ENCODE results near the gene ISG15. TPM values are rescaled to one million over a fixed set of nuclear protein-coding genes. Genes with fewer than 3 reads are reported as not detected.
"Not testable (repeated sequence)": the region's sequence is repeated elsewhere in the genome, so short reads cannot be mapped to it uniquely, and the experiment has no call there.

The ISG15 gene
- total RNA-seq, 1 donor from 2014 or later: 45.5 TPM

DNA sequence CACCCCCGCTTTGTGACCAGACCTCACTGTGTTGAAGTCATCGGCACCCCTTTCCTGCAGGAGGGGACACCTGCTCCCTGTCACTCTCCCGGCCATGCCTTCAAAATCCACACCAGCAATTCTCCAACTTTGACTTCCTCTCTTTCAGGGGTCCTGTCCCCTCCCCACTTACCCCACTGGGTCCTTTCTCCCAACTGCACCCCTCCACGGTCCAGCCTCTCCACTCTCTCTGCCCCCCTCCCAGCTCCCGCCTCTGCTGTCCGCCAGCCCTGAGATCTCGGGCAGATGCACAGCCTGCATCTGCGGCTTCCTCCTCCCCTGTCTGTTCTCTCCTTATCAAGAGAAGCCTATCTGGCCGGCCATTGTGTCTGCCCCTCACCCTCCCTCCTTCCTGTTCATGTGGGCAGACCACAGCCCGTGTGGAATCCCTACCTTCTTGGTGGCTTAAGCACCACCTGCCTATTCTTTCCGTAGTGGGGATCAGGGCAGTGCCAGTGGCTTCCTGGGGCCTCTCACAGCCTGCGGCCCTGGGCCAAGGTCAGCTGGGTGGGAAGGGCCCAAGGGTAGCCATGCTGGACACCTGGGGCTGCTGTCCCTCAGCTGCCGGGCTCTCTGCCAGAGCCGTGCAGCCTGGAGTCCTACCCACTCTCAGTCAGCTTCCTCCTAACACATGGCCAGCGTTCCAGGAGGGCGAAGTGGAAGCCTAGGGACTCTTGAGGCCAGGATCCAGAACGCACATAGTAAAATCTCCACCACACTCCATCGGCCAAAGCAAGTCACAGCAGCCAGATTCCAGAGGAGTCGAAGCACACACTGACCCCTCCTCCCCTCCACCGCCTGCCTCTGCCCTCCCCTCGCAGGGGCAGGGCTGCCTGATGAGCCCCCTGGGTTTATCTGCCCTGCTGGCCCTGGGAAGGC is 8.3 kb upstream of the ISG15 start:
- Mint-ChIP-seq H3K9me3 (no peaks in the 10 kb centered on the region), H3K4me3 (peak overlapping the region; percentile 60), H3K27me3 (peaks cover 31% of the 10 kb centered on the region), H3K27ac (no peak overlapping the region), H3K4me1 (peaks cover 12% of the 10 kb centered on the region), H3K36me3 (ENCODE audit: low read depth) (no peaks in the 10 kb centered on the region)
- intact Hi-C loops (cut with micrococcal nuclease): loop anchor here (5.0 kb wide), 1 partner anchor 57 kb away; no protein-coding TSS in a partner anchor
- DNase-seq: peak; percentile 76

DNA sequence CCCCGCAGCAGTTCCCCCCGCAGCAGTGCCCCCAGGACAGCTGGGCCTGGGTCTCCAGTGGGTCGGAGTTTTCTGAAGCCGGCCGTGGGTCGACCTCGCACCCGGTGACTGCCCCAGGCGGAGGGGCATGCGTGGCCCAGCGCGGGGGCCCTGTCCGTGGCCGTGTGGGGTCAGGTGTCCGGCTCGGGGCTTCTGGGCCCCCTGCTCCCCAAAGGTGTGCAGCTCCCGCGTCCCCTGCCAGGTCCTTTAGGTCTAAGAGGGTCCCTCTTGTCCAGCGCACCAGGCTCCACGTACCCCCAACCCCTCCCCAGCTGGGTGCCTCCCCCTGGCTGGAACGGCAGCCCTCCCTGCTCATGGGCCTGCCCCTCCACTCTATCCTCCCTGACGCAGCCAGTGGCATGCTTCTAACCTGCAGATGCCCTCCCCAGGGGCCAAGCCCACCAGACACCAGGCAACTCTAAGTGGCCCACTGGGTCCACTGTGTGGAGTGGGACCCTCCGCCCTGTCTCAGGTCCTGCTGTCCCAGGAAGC is 7.5 kb upstream of the ISG15 start:
- intact Hi-C loops (cut with micrococcal nuclease): no loop called here
- H3K27ac Mint-ChIP-seq: no peak overlapping the region
- no peak for DNase-seq
- H3K36me3 Mint-ChIP-seq (ENCODE audit: low read depth): no peaks in the 10 kb centered on the region
- no peaks in the 10 kb centered on the region for H3K9me3 Mint-ChIP-seq
- peaks cover 10% of the 10 kb centered on the region for H3K4me1 Mint-ChIP-seq
- peaks cover 29% of the 10 kb centered on the region for H3K27me3 Mint-ChIP-seq
- no peak overlapping the region for H3K4me3 Mint-ChIP-seq

DNA sequence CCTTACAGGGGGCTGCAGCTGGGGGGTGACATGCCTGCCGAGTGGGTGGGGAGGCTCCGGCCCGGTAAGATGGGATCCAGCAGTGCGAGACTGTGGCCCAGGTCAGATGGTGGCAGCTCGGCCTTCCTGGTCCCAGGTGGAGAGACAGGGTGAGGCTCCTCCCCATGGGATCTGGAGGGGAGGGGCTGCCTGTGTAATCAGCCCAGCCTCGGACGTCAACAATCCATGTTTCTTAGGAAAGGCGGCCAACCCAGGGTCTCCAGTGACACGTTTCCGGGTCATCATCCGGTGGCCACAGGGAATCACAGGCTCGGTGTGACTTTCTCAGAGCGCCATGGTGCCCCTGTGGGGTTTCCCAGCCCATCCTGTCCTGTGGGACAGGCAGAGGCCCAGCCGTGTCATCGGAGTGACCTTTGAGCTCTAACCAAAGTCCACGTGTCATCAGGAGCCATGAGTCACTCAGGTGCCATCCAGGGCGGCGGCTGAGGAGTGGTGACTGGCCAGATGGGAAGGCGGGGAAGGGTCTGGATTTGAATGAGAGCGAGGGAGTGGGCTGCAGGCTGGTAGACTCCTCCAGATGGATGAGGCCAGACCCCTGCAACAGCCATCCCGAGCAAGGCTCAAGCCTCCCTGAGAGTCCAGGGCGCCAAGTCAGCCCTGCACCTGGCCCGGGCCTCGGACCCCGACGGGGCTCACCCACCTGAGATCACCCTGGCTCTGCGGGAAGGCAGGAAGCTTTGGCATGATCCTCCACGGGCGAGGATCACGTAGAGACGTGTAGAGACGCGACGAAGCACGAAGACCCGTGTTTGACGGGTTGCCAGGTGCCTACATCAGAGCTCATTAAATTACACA is 6.8 kb upstream of the ISG15 start:
- Mint-ChIP-seq H3K4me1 (peaks cover 9% of the 10 kb centered on the region), H3K9me3 (no peaks in the 10 kb centered on the region)

DNA sequence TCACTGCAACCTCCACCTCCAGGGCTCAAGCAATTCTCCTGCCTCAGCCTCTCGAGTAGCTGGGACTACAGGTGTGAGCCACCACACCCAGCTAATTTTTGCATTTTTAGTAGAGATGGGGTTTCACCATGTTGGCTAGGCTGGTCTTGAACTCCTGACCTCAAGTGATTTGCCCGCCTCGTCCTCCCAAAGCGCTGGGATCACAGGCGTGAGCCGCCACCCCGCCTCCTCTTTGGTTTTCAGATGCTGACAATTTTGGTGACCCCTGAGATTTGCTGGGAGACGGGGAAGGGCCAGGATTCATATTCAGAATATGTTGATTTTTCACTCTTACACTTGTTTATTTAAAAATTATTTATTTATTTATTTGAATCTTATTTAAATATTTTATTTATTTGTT is 3.2 kb upstream of the ISG15 start:
- peaks cover 10% of the 10 kb centered on the region for H3K27me3 Mint-ChIP-seq
- peaks cover 22% of the 10 kb centered on the region for H3K4me1 Mint-ChIP-seq
- intact Hi-C loops (cut with micrococcal nuclease): loop anchor here (10.0 kb wide), 1 partner anchor 205 kb away; the partner anchor contains the start of gene TNFRSF4
- H3K36me3 Mint-ChIP-seq (ENCODE audit: low read depth); DNase-seq; H3K4me3 Mint-ChIP-seq; H3K27ac Mint-ChIP-seq; H3K9me3 Mint-ChIP-seq: not testable (repeated sequence)

More for the DNA sequence above, 6.8 kb upstream of the ISG15 start:
- DNase-seq: no peak
- Mint-ChIP-seq H3K36me3 (ENCODE audit: low read depth) (no peaks in the 10 kb centered on the region), H3K4me3 (no peak overlapping the region), H3K27ac (no peak overlapping the region), H3K27me3 (peaks cover 29% of the 10 kb centered on the region)
- intact Hi-C loops (cut with micrococcal nuclease): no loop called here

DNA sequence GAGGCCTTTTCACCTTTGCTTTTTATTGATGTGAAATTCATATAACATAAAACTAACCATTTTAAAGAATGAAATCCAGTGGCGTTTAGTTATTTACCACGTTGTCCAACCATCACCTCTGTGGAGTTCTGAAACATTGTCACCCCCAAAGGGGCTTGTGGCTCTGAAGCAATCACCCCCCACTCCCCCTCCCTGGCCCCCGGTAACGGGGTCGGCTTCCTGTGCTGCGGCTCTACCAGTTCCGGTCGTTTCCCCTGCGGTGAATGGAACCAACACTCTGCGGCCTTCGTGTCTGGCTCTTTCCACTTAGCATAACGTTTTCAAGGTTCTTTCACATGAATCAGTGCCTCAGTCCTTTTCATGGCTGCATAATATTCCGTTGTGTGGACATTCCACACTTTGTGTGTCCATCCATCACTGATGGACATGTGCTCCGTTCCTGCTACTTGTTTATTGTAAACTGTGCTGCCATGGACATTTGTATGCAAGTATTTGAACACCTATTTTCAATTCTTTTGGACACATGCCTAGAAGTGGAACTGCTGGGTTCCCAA is 1.8 kb upstream of the ISG15 start:
- no peak for DNase-seq
- Mint-ChIP-seq H3K27ac (no peak overlapping the region), H3K4me3 (no peak overlapping the region), H3K4me1 (peaks cover 21% of the 10 kb centered on the region), H3K9me3 (no peaks in the 10 kb centered on the region), H3K27me3 (peaks cover 8% of the 10 kb centered on the region), H3K36me3 (ENCODE audit: low read depth) (peaks cover 3% of the 10 kb centered on the region)
- intact Hi-C loops (cut with micrococcal nuclease): loop anchor here (10.0 kb wide), 1 partner anchor 203 kb away; the partner anchor contains the start of gene TNFRSF4

DNA sequence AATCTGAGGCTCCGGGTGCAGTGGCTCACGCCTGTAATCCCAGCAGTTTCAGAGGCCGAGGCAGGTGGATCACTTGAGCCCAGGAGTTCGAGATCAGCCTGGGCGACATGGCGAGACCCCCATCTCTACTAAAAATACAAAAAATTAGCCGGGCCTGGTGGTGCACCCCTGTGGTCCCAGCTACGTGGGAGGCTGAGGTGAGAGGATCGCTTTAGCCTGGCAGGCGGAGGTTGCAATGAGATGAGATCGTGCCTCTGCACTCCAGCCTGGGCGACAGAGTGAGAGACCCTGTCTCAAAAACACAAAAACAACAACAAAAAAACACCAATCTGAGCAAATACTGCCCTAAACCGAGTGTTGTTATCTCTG is 577 bp upstream of the ISG15 start:
- H3K4me1 Mint-ChIP-seq: peaks cover 28% of the 10 kb centered on the region
- peak overlapping the region; percentile 97 for H3K27ac Mint-ChIP-seq
- not testable (repeated sequence) for DNase-seq; H3K9me3 Mint-ChIP-seq; H3K27me3 Mint-ChIP-seq; H3K36me3 Mint-ChIP-seq (ENCODE audit: low read depth)
- H3K4me3 Mint-ChIP-seq: peak overlapping the region; percentile 86
- intact Hi-C loops (cut with micrococcal nuclease): loop anchor here (10.0 kb wide), 1 partner anchor 202 kb away; the partner anchor contains the start of gene TNFRSF4

DNA sequence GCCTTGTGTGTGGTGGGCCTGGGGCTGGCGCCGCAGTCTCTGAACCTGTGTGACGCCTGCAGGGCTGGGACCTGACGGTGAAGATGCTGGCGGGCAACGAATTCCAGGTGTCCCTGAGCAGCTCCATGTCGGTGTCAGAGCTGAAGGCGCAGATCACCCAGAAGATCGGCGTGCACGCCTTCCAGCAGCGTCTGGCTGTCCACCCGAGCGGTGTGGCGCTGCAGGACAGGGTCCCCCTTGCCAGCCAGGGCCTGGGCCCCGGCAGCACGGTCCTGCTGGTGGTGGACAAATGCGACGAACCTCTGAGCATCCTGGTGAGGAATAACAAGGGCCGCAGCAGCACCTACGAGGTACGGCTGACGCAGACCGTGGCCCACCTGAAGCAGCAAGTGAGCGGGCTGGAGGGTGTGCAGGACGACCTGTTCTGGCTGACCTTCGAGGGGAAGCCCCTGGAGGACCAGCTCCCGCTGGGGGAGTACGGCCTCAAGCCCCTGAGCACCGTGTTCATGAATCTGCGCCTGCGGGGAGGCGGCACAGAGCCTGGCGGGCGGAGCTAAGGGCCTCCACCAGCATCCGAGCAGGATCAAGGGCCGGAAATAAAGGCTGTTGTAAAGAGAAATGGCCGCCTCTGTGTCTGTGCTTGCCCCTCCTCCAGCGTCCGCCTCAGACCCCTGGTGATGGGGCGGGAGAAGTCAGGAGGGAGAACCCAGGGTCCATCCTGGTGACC is 788 bp downstream of the ISG15 start:
- H3K9me3 Mint-ChIP-seq: no peaks in the 10 kb centered on the region
- intact Hi-C loops (cut with micrococcal nuclease): loop anchor here (10.0 kb wide), 1 partner anchor 201 kb away; the partner anchor contains the start of gene TNFRSF4
- H3K4me1 Mint-ChIP-seq: peaks cover 31% of the 10 kb centered on the region
- peaks cover under 1% of the 10 kb centered on the region for H3K27me3 Mint-ChIP-seq
- H3K4me3 Mint-ChIP-seq: peak overlapping the region; percentile 86
- DNase-seq: peak; percentile 76
- peaks cover 6% of the 10 kb centered on the region for H3K36me3 Mint-ChIP-seq (ENCODE audit: low read depth)
- peak overlapping the region; percentile 97 for H3K27ac Mint-ChIP-seq

DNA sequence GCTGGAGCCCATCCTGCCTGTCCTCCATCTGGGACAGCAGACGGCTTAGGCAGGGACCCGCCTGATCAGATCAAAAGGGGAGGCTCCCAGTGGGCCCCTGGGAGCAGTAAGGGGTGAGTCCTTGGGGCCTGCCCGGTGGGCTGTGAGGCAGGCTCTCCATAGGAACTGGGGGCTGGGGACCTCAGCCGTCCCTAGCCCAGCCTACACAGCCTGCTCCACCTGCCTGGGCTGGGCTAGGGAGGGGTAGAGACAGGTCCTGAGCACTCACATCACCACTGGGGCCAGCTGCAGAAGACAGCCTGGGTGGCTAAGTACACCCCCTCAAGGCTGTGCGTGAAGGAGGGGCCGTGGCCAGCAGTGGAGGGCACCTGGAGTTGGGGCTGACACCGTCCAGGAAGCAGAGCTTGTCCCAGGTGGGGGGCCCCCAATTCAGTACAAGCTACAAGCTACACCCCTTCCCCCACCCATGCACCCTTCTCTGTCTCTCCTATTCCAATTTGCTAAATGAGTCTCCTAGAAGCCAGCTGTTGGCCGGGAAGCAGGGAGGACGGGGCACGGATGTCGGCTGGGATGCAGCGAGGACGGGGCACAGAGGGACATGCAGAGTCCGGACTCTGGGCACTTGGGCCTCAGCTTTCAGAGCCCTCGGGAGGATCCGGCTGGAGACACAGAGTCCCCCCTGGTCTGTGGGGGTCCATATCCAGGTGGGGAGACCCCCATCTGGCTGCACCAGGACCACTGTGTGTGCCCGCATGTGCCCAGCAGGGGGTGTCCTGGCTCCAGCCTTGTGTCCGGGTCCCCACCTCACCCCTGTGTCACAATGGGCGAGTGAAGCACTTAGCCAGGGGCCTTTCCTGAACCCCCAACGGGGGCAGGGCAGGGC is 1.7 kb downstream of the ISG15 start:
- Mint-ChIP-seq H3K4me3 (peak overlapping the region; percentile 86), H3K9me3 (no peaks in the 10 kb centered on the region), H3K27ac (peak overlapping the region; percentile 97), H3K36me3 (ENCODE audit: low read depth) (peaks cover 6% of the 10 kb centered on the region), H3K4me1 (peaks cover 32% of the 10 kb centered on the region), H3K27me3 (no peaks in the 10 kb centered on the region)
- intact Hi-C loops (cut with micrococcal nuclease): loop anchor here (5.0 to 10.0 kb wide), 2 partner anchors 47 to 200 kb away; partner anchors contain the start of gene TNFRSF4
- DNase-seq: no peak

DNA sequence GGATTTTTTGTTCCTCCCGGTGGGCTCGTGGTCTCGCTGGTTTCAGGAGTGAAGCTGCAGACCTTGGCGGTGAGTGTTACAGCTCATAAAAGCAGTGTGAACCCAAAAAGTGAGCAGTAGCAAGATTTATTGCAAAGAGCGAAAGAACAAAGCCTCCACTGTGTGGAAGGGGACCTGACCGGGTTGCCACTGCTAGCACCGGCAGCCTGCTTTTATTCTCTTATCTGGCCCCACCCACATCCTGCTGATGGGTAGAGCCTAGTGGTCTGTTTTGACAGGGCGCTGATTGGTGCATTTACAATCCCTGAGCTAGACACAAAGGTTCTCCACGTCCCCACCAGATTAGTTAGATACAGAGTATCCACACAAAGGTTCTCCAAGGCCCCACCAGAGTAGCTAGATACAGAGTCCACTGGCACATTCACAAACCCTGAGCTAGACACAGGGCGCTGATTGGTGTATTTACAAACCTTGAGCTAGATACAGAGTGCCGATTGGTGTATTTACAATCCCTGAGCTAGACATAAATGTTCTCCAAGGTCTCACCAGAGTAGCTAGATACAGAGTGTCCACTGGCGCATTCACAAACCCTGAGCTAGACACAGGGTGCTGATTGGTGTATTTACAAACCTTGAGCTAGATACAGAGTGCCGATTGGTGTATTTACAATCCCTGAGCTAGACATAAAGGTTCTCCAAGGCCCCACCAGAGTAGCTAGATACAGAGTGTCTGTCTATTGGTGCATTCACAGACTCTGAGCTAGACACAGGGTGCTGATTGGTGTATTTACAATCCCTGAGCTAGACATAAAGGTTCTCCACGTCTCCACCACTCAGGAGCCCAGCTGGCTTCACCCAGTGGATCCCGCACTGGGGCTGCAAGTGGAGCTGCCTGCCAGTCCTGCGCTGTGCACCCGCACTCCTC is 4.4 kb downstream of the ISG15 start:
- not testable (repeated sequence) for H3K36me3 Mint-ChIP-seq (ENCODE audit: low read depth); H3K9me3 Mint-ChIP-seq; H3K27me3 Mint-ChIP-seq
- peak overlapping the region; percentile 51 for H3K4me3 Mint-ChIP-seq
- DNase-seq: peak; percentile 84
- peak overlapping the region; percentile 29 for H3K27ac Mint-ChIP-seq
- intact Hi-C loops (cut with micrococcal nuclease): loop anchor here (5.0 to 10.0 kb wide), 2 partner anchors 45 to 197 kb away; partner anchors contain the start of gene TNFRSF4
- H3K4me1 Mint-ChIP-seq: peaks cover 34% of the 10 kb centered on the region

DNA sequence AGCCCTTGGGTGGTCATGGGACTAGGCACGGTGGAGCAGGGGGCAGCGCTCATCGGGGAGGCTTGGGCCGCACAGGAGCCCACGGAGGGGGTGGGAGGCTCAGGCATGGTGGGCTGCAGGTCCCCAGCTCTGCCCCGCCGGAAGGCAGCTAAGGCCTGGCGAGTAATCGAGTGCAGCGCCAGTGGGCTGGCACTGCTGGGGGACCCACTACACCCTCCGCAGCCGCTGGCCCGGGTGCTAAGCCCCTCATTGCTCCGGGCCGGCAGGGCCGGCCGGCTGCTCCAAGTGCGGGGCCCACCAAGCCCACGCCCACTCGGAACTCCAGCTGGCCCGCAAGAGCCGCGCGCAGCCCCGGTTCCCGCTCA is 5.0 kb downstream of the ISG15 start:
- intact Hi-C loops (cut with micrococcal nuclease): loop anchor here (5.0 to 10.0 kb wide), 2 partner anchors 44 to 196 kb away; partner anchors contain the start of gene TNFRSF4
- DNase-seq; H3K4me3 Mint-ChIP-seq; H3K27me3 Mint-ChIP-seq; H3K27ac Mint-ChIP-seq; H3K9me3 Mint-ChIP-seq; H3K36me3 Mint-ChIP-seq (ENCODE audit: low read depth): not testable (repeated sequence)
- H3K4me1 Mint-ChIP-seq: peaks cover 34% of the 10 kb centered on the region
